Spleen (tissue), 11 donors: Measurements from ENCODE around the gene MRPS5. TPM values are rescaled to one million over a fixed set of nuclear protein-coding genes. Genes with fewer than 3 reads are reported as not detected.

ENCODE experiments used
- DNase-seq: peaks from one replicate; pipeline ENCODE4 v3.0.0-alpha.2; 2020
- H3K27ac ChIP-seq, 8 donors: fragments of 200-600 bp; sonication (generic) in 7 of 8; 1 replicate in 4 of 8; 2 replicates in 4 of 8; pipeline versions ENCODE4 v1.5.0 to v1.8.0; 2016 to 2021; ENCODE audit warnings: inconsistent platforms in 4 of 8, mild to moderate bottlenecking in 4 of 8, moderate library complexity in 1 of 8
- H3K27me3 ChIP-seq, 7 donors: fragments of 200-600 bp; sonication (generic) in 6 of 7; replicated peaks in 1 of 7; 1 replicate in 4 of 7; 2 replicates in 3 of 7; pipeline versions ENCODE4 v1.5.0 to v1.8.0; 2016 to 2021; ENCODE audit warnings: inconsistent platforms in 3 of 7, mild to moderate bottlenecking in 1 of 7
- H3K36me3 ChIP-seq, 6 donors: fragments of 200-600 bp; sonication (generic) in 5 of 6; 1 replicate in 4 of 6; 2 replicates in 2 of 6; pipeline versions ENCODE4 v1.5.0 to v1.8.0; 2016 to 2021; ENCODE audit warnings: inconsistent platforms in 2 of 6
- H3K4me1 ChIP-seq, 6 donors: fragments of 200-600 bp; sonication (generic) in 5 of 6; 1 replicate in 3 of 6; 2 replicates in 3 of 6; pipeline versions ENCODE4 v1.5.0 to v1.8.0; 2016 to 2021; ENCODE audit warnings: inconsistent platforms in 3 of 6
- H3K4me3 ChIP-seq, 8 donors: fragments of 200-600 bp; sonication (generic) in 7 of 8; 1 replicate in 4 of 8; 2 replicates in 4 of 8; pipeline versions ENCODE4 v1.5.0 to v1.8.0; 2016 to 2021; ENCODE audit warnings: inconsistent platforms in 4 of 8, mild to moderate bottlenecking in 4 of 8, moderate library complexity in 2 of 8
- H3K9me3 ChIP-seq, 8 donors: fragments of 200-600 bp; sonication (generic) in 7 of 8; 1 replicate in 4 of 8; 2 replicates in 4 of 8; pipeline versions ENCODE4 v1.5.0 to v1.8.0; 2016 to 2021; ENCODE audit warnings: inconsistent platforms in 4 of 8
- CTCF ChIP-seq, 11 experiments: fragments of 200-600 bp in 7 of 11; fragments of 450-650 bp in 4 of 11; sonication (generic) in 4 of 11; IDR thresholded peaks in 8 of 11; conservative IDR thresholded peaks in 3 of 11; 1 replicate in 7 of 11; 2 replicates in 4 of 11; pipeline versions ENCODE4 v1.4.0 to v1.8.0; 2016 to 2021; ENCODE audit warnings: antibody characterized with exemption in 11 of 11, inconsistent platforms in 4 of 11, mild to moderate bottlenecking in 1 of 11
- POLR2A ChIP-seq, 3 donors: fragments of 450-650 bp; IDR thresholded peaks; one replicate each; pipeline ENCODE4 v1.5.1; 2017; ENCODE audit warnings: antibody characterized with exemption in 3 of 3, mild to moderate bottlenecking in 1 of 3
- POLR2AphosphoS5 ChIP-seq, 3 donors: sonication (generic); formaldehyde crosslinking; IDR thresholded peaks; one replicate each; pipeline ENCODE4 v1.5.1; 2017; ENCODE audit warnings: antibody characterized with exemption in 3 of 3
- WGBS, 5 donors: extraction: QIAGEN DNeasy Blood & Tissue Kit in 3 of 5; methylation state at CpG; one replicate each; pipeline versions ENCODE4 v1.1.5 to v1.1.7; 2013 to 2018; 5-methylcytosine and 5-hydroxymethylcytosine counted together
- intact Hi-C: fragments of 100-400 bp; cut with DNase I; formaldehyde crosslinking; loops from one replicate; pipeline ENCODE4 v1.15.0; 2023; ENCODE audit warnings: low total_unique reads
- polyA plus RNA-seq, 3 donors: library from polyadenylated mRNA; stranded (reverse); fragments of 200-250 nt; gene quantifications; one replicate each; pipeline ENCODE4 v1.2.1, GENCODE V29; 2013
- total RNA-seq, 7 donors: library from RNA; depleted of rRNA in 3 of 7; stranded (reverse); fragments of >200 nt in 3 of 7; fragmentation: NEBNext Ultra II Directional in 4 of 7; extraction: Animal tissue kit (Norgen Biotek cat#: 25700) in 4 of 7; gene quantifications; one replicate each; pipeline versions ENCODE4 v1.1.0 to v1.2.1, GENCODE V29; 2016 to 2021
- donor health status: healthy with polysubstance abuse.
- donor health status: DM: no; HTN: no; CAD: no; lungs with moderate emphysema.
- donor health status: DM: no; HTN: no; CAD: no.
- donor health status: Bipolar disorder and iron deficiency.
- donor health status: healthy.
- donor health status: DM: no; HTN: no; CAD: no.
- donor health status: DM: yes; HTN: yes; CAD: no.

The MRPS5 gene
- total and polyA plus RNA-seq, 10 donors = 37.5 to 92.2 (median 53.7) TPM

DNA sequence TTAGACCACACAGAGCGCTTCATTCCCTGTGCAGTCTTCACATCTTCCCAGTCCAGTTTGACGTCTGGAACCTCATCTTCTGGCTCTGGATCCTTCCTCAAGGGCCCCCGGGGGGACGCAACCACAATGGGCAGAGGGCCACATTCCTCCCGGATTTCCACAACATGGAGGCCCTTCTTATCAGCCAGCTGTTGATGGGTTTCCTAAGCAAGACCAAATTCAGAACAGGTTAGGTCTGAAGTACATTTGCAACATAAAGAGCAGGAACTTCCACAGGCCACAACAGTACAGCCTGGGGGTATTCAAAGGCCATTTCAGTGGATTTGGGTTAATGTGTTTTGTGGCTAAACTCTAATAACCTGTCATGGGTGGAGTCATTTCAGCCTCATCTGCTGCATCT is 34.2 kb downstream of the MRPS5 start:
- intact Hi-C loops = no loop called here
- no peak for TF ChIP-seq POLR2A (IDR thresholded peaks at IDR 0.05)
- no peak for TF ChIP-seq POLR2AphosphoS5 (IDR thresholded peaks at IDR 0.05)
- no peak for TF ChIP-seq CTCF (IDR thresholded peaks at IDR 0.05 in 8 of 11, conservative IDR thresholded peaks at IDR 0.05 in 3 of 11)
- WGBS, 5 donors = 90 to 97% (median 96%) methylated on average over 5 of the region's 5 CpGs
- DNase-seq = no peak
- peaks cover 3 to 82% (median 63%) of the 10 kb centered on the region in 6 donors for H3K36me3 ChIP-seq
- no peak overlapping the region for H3K27ac ChIP-seq
- no peaks in the 10 kb centered on the region for H3K9me3 ChIP-seq
- no peaks in the 10 kb centered on the region for H3K4me1 ChIP-seq
- no peaks in the 10 kb centered on the region for H3K27me3 ChIP-seq
- H3K4me3 ChIP-seq = no peak overlapping the region

DNA sequence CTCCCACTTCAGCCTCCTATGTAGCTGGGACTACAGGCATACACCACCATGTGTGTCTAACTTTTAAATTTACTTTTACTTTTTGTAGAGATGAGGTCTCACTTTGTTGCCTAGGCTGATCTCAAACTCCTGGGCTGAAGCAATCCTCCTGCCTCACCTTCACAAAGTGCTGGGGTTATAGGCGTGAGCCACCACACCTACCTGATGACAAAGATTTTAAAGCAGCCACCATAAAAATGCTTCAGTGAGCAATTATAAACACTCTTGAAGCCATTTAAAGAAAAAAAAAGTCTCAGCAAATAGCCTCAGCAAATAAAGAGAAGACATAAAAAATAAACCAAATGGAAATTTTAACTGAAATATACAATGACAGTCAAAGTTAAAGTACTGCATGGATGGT is 35.6 kb downstream of the MRPS5 start:
- Histone ChIP-seq H3K4me1 (no peaks in the 10 kb centered on the region), H3K27ac (no peak overlapping the region), H3K27me3 (no peaks in the 10 kb centered on the region), H3K9me3 (no peaks in the 10 kb centered on the region), H3K4me3 (no peak overlapping the region), H3K36me3 (peaks cover 3 to 68% (median 50%) of the 10 kb centered on the region in 6 donors)
- intact Hi-C loops = no loop called here
- TF ChIP-seq POLR2AphosphoS5 (IDR thresholded peaks at IDR 0.05) (no peak), POLR2A (IDR thresholded peaks at IDR 0.05) (no peak), CTCF (IDR thresholded peaks at IDR 0.05 in 8 of 11, conservative IDR thresholded peaks at IDR 0.05 in 3 of 11) (no peak)
- DNase-seq = no peak
- 94 to 100% (median 96%) methylated on average over 1 of the region's 1 CpG for WGBS, 5 donors

DNA sequence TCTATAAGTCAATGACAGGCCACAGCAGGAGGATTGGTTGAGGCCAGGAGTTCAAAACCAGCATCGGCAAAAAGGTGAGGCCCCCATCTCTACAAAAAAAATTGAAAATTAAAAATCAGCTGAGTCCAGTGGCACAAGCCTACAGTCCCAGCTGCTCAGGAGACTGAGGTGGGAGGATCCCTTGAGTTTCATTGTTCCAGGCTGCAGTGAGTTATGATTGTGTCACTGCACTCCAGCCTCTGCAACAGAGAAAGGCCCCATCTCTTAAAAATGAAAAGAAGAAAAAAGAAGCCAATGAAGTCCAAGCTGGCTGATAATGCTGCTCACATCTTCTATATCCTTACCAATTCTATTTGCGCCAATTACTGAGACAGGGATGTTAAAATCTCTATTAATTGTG is 39.1 kb downstream of the MRPS5 start:
- intact Hi-C loops = no loop called here
- H3K36me3 ChIP-seq = peaks cover 3 to 33% (median 25%) of the 10 kb centered on the region in 6 donors
- peaks cover 0 to 20% (median 0%) of the 10 kb centered on the region in 7 donors for H3K27me3 ChIP-seq
- DNase-seq = no peak
- H3K9me3 ChIP-seq = no peaks in the 10 kb centered on the region
- H3K4me3 ChIP-seq = no peak overlapping the region
- WGBS, 5 donors = 95 to 99% (median 97%) methylated on average over 2 of the region's 2 CpGs
- H3K27ac ChIP-seq = no peak overlapping the region
- peaks cover 0 to 2% (median 0%) of the 10 kb centered on the region in 6 donors for H3K4me1 ChIP-seq
- TF ChIP-seq CTCF (IDR thresholded peaks at IDR 0.05 in 8 of 11, conservative IDR thresholded peaks at IDR 0.05 in 3 of 11) = no peak
- TF ChIP-seq POLR2A (IDR thresholded peaks at IDR 0.05) = no peak
- no peak for TF ChIP-seq POLR2AphosphoS5 (IDR thresholded peaks at IDR 0.05)

GRCh38 chr2:95079199-95079683 is 42.4 kb downstream of the MRPS5 start:
- no peak overlapping the region for H3K27ac ChIP-seq
- no peak overlapping the region for H3K4me3 ChIP-seq
- no peak for TF ChIP-seq POLR2A (IDR thresholded peaks at IDR 0.05)
- no peak for TF ChIP-seq POLR2AphosphoS5 (IDR thresholded peaks at IDR 0.05)
- TF ChIP-seq CTCF (IDR thresholded peaks at IDR 0.05 in 8 of 11, conservative IDR thresholded peaks at IDR 0.05 in 3 of 11) = no peak
- peaks cover 0 to 20% (median 11%) of the 10 kb centered on the region in 6 donors for H3K4me1 ChIP-seq
- H3K9me3 ChIP-seq = no peaks in the 10 kb centered on the region
- no peak for DNase-seq
- peaks cover 0 to 52% (median 24%) of the 10 kb centered on the region in 7 donors for H3K27me3 ChIP-seq
- intact Hi-C loops = no loop called here
- H3K36me3 ChIP-seq = peaks cover 0 to under 1% (median 0%) of the 10 kb centered on the region in 6 donors
- 45 to 58% (median 53%) methylated on average over 7 of the region's 7 CpGs for WGBS, 5 donors
